ENCODE results near the gene TBXAS1. TPM values are rescaled to one million over a fixed set of nuclear protein-coding genes. Genes with fewer than 3 reads are reported as not detected.
"Not testable (repeated sequence)": the region's sequence is repeated elsewhere in the genome, so short reads cannot be mapped to it uniquely, and the experiment has no call there.

TBXAS1 gene
- polyA plus RNA-seq, 6 donors from 2014 or later = 0.57 to 4.2 (median 2.5) TPM

DNA sequence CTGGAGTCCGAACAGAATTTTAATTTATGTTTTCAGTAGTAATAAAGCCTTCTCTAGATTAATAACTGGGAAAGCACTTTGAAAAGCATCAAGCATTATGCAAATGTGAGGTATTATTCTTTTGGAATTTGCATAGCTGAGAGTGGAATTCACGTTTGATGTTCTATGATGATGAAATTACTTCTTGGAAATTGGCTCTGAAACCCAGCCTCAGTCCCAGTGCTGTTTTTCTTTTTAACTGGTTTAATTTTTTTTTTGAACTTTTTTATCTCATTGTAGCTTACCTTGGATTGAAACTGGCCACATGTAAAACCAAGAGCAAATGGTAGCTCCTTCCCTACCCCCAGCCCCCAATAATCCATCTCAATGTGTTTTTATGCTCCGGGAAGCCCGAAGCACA is 1.2 kb downstream of the TBXAS1 start:
- ATAC-seq (ENCODE audit: low read depth in 2 of 2) = no peak
- DNase-seq = no peak
- H3K4me3 Mint-ChIP-seq = peak overlapping the region in 3 of 8 donors; percentile 30 to 66 (median 63)
- no peaks in the 10 kb centered on the region for H3K27me3 Mint-ChIP-seq
- H3K4me1 Mint-ChIP-seq = peaks cover 27 to 40% (median 34%) of the 10 kb centered on the region in 3 donors
- peak overlapping the region in 3 of 6 donors; percentile 58 to 86 (median 71) for H3K27ac Mint-ChIP-seq
- peaks cover 5 to 20% (median 9%) of the 10 kb centered on the region in 7 donors for H3K9me3 Mint-ChIP-seq
- peaks cover 0 to 18% of the 10 kb centered on the region in 2 donors for H3K36me3 Mint-ChIP-seq

DNA sequence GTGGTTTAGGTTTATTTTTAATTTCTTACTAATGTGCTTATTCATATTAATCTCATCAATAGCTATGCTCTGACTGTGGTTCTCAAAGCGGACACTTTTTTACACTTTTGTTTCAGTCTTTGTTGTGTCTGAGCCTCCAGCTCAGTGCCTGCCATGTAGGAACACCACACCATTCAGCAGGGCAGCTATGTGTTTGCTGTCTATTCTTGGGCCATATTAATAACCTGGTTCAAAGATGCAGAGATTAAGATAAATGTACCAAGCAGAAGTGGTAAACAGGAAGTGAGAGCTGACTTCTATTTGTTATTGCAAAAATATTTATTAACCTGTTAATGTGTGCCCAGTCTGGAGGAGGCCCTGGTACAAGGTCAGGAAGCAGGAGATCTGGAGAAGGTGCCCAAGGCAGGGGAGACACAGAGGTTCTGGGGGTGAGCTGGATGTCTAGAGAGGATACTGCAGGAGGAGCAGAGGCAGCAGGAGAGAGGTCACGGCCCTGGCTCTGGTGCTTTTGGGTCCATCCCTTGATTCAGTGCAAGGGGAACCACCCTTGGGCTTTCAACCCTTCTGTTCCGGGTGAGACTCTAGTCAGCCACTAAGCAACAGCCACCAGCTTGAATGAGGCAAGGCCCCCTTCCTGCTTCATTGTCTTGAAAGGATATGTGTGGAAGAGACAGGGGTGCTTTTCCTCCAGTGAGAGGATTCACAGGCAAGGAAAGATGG is 1.9 kb downstream of the TBXAS1 start:
- DNase-seq = no peak

DNA sequence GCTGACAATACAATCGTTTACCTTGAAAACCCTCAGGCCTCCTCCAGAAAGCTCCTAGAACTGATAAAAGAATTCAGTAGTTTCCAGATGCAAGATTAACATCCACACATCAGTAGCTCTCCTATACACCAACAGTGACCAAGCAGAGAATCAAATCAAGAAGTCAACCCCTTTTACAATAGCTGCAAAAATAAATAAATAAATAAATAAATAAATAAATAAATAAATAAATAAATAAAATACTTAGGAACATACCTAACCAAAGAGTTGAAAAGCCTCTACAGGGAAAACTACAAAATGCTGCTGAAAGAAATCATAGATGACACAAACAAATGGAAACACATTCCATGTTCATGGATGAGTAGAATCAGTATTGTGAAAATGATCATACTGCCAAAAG is 6.8 kb downstream of the TBXAS1 start:
- not testable (repeated sequence) for DNase-seq; ATAC-seq (ENCODE audit: low read depth in 2 of 2); H3K27ac Mint-ChIP-seq; H3K4me3 Mint-ChIP-seq; H3K4me1 Mint-ChIP-seq; H3K27me3 Mint-ChIP-seq
- Mint-ChIP-seq H3K36me3 (peaks cover 0 to 30% of the 10 kb centered on the region in 2 donors), H3K9me3 (peaks cover 5 to 36% (median 13%) of the 10 kb centered on the region in 7 donors)

More for the DNA sequence above, 1.9 kb downstream of the TBXAS1 start:
- H3K4me3 Mint-ChIP-seq = peak overlapping the region in 5 of 8 donors; percentile 16 to 69 (median 53)
- peaks cover 27 to 40% (median 34%) of the 10 kb centered on the region in 3 donors for H3K4me1 Mint-ChIP-seq
- peak; percentile 15 to 31 for ATAC-seq (ENCODE audit: low read depth in 2 of 2)
- H3K27ac Mint-ChIP-seq = peak overlapping the region in 5 of 6 donors; percentile 8 to 86 (median 76)
- H3K9me3 Mint-ChIP-seq = peaks cover 5 to 26% (median 9%) of the 10 kb centered on the region in 7 donors
- H3K27me3 Mint-ChIP-seq = no peaks in the 10 kb centered on the region
- H3K36me3 Mint-ChIP-seq = peaks cover 0 to 18% of the 10 kb centered on the region in 2 donors

DNA sequence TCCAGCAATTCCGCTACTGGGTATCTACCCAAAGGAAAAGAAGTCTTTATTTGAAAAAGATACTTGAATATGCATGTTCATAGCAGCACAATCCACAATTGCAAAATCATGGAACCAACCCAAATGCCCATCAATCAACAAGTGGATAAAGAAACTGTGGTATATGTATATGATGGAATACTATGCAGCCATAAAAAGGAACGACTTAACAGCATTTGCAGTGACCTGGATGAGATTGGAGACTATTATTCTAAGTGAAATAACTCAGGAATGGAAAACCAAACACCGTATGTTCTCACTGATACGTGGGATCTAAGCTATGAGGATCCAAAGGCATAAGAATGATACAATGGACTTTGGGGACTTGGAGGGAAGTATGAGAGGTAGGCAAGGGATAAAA is 8.2 kb downstream of the TBXAS1 start:
- not testable (repeated sequence) for H3K4me1 Mint-ChIP-seq; H3K27ac Mint-ChIP-seq; DNase-seq; H3K4me3 Mint-ChIP-seq; H3K27me3 Mint-ChIP-seq; ATAC-seq (ENCODE audit: low read depth in 2 of 2)
- Mint-ChIP-seq H3K9me3 (peaks cover 5 to 36% (median 13%) of the 10 kb centered on the region in 7 donors), H3K36me3 (peaks cover 0 to 30% of the 10 kb centered on the region in 2 donors)

DNA sequence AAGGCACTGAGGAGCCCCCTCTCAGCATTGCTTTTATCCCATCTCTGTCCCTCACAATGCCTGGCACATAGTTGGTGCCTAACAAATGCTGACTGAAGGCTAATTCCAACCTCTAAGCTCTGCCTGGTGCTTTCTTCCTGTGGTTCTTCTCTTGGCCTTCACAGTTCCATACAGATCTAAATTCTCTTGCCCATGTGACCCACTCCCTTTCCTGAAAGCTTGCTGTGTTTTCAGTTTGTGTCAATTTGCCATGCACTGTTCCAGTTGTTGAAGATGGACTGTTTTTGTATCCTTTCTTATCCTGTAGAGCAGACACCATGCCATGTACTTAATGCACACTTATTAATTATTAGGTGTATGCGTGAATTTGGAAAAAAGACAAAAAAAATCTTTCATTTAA is 9.2 kb downstream of the TBXAS1 start:
- Mint-ChIP-seq H3K36me3 (peaks cover 0 to 21% of the 10 kb centered on the region in 2 donors), H3K4me1 (peaks cover 11 to 12% (median 12%) of the 10 kb centered on the region in 3 donors), H3K4me3 (no peak overlapping the region), H3K27ac (no peak overlapping the region), H3K9me3 (peaks cover 5 to 30% (median 8%) of the 10 kb centered on the region in 7 donors), H3K27me3 (no peaks in the 10 kb centered on the region)
- DNase-seq (no peak), ATAC-seq (ENCODE audit: low read depth in 2 of 2) (no peak)

DNA sequence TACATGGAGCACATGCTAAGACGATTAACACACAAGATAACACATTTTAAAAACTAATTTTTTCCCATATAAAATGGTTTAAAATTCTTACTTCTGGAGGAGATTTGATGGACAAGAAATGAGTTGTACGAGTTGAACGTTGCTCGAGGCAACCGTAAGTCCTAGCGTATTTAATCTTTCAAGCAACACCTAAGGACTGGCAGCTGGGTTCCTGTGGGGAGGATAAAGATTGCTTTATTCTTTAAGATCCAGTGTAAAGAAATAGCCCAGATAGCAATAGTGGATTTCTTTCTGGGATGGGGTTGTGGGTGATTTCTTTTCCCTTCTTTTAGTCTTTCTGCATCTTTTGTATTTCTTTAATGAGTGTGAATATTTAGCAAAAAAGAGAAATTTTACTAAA is 9.8 kb downstream of the TBXAS1 start:
- H3K9me3 Mint-ChIP-seq = peaks cover 4 to 25% (median 8%) of the 10 kb centered on the region in 7 donors
- no peaks in the 10 kb centered on the region for H3K27me3 Mint-ChIP-seq
- DNase-seq (no peak), ATAC-seq (ENCODE audit: low read depth in 2 of 2) (no peak)
- peak overlapping the region in 1 of 6 donors; percentile 34 for H3K27ac Mint-ChIP-seq
- H3K36me3 Mint-ChIP-seq = peaks cover 0 to 19% of the 10 kb centered on the region in 2 donors
- H3K4me1 Mint-ChIP-seq = peaks cover 11 to 12% (median 12%) of the 10 kb centered on the region in 3 donors
- H3K4me3 Mint-ChIP-seq = no peak overlapping the region

DNA sequence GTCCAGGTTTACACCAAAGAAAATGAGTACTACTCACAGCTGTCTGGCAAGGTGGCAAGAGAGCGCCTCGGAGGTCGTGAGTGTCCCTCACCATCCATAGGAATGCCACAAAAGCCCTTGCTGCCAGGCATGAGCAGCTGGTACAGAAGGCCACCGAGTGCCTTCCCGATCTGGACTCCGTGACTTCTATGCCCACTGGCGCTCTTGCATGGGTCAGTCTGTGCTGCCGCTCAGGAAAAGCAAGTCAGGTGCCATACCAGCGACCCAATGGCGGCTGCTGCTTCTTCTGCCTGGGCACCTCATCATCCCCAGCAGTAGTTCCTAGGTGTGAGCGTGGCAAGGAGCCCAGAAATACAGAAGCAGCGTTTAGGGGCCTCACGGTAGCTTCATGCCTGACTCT is 11.7 kb downstream of the TBXAS1 start:
- Mint-ChIP-seq H3K27me3 (no peaks in the 10 kb centered on the region), H3K36me3 (peaks cover 0 to 12% of the 10 kb centered on the region in 2 donors), H3K9me3 (peaks cover 0 to 12% (median 3%) of the 10 kb centered on the region in 7 donors), H3K4me1 (peaks cover 11 to 12% (median 12%) of the 10 kb centered on the region in 3 donors), H3K4me3 (no peak overlapping the region), H3K27ac (no peak overlapping the region)
- DNase-seq = no peak
- ATAC-seq (ENCODE audit: low read depth in 2 of 2) = no peak

DNA sequence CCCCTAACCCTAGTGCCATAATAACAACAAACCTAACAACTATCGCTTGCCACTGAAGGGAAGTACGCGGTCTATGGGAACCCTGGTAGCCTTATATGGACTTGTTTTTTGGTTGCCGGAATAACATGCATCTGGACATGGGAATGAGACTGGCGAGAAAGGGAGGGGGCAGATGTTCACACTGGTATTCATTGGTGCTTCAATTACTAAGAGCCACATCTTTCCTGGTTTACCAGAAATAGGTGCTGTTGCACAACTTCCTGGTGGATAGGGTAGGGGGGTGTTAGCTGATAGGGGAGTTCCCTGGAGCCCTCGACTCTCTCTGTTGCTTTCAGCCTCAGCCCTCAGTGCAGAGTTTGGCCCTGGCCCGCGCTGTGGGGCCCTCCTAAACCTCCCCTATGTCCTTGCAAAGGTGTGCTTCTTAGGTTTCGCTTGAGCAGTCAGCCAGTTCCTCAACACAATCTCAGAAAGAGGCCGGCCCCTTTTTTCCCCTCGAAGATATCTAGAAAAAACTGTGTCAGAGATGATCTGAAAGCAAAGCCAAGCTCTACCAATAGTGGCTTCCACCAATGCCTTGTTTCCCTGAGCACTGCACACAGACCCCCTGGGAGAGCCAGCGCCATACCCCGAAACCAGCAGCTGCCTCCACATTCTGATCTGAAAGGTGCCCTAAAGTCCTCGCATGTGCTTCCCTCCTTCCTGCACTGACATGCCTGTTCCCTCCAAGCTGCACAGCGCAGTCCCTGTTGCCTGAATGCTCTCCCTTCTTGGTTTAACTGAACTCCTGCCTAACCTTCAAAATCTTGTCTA is 13.5 kb downstream of the TBXAS1 start:
- Mint-ChIP-seq H3K9me3 (peaks cover 0 to 3% (median 0%) of the 10 kb centered on the region in 7 donors), H3K36me3 (no peaks in the 10 kb centered on the region), H3K27ac (peak overlapping the region in 2 of 6 donors; percentile 31 to 75), H3K4me3 (peak overlapping the region in 3 of 8 donors; percentile 4 to 74 (median 33)), H3K4me1 (peaks cover 11 to 12% (median 12%) of the 10 kb centered on the region in 3 donors), H3K27me3 (peaks cover 0 to 4% (median 0%) of the 10 kb centered on the region in 3 donors)
- DNase-seq (no peak), ATAC-seq (ENCODE audit: low read depth in 2 of 2) (peak; percentile 32 to 66)

DNA sequence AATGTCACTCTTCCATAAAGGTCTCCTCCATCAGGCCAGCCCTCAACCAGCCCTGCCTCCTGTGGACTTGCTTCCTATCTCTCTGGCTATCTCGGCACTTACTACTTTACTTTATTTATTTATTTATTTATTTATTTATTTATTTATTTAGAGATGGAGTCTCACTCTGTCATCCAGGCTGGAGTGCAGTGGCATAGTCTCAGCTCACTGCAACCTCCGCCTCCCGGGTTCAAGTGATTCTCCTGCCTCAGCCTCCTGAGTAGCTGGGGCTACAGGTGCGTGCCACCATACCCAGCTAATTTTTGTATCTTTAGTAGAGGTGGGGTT is 14.1 kb downstream of the TBXAS1 start:
- H3K27ac Mint-ChIP-seq = peak overlapping the region in 1 of 6 donors; percentile 75

DNA sequence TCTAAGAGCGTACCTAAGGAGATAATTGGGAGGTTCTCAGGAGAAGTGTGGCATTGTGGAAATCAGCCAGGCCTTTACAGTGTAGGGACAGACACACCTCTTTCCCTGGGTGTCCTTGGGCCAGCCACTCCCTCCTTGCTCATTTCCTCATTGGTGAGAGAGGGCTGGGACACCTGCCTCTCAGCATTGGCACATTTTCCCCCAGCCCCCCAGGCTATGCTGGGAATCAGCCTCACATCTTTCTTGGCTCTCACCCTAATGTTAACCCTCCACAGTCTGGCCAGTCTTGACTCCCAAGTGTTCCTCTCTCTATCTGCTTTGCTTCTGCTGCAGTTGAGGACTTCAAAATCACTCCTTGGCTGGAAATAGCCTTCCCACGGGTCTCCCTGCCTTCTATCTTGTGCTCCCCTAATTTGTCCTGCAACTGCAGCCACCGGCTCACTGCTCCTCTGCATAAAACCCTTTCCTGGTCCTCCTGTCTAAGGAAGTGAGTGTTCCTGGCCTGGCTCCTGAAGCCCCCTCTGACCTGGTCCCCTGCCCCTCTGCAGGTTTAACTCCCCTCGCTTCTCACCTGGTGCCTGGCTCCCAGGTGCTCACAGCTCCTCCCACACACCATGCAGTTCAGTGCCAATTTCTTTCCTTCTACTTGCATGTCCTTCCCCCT is 15.8 kb downstream of the TBXAS1 start:
- ATAC-seq (ENCODE audit: low read depth in 2 of 2) (no peak), DNase-seq (no peak)
- Mint-ChIP-seq H3K4me1 (peaks cover 11 to 12% (median 12%) of the 10 kb centered on the region in 3 donors), H3K4me3 (no peak overlapping the region), H3K36me3 (no peaks in the 10 kb centered on the region), H3K9me3 (peaks cover 0 to 4% (median 0%) of the 10 kb centered on the region in 7 donors), H3K27me3 (peaks cover 0 to 4% (median 0%) of the 10 kb centered on the region in 3 donors), H3K27ac (peak overlapping the region in 3 of 6 donors; percentile 21 to 81 (median 54))

More for the DNA sequence above, 14.1 kb downstream of the TBXAS1 start:
- H3K9me3 Mint-ChIP-seq; H3K36me3 Mint-ChIP-seq; H3K27me3 Mint-ChIP-seq; DNase-seq; ATAC-seq (ENCODE audit: low read depth in 2 of 2): not testable (repeated sequence)
- H3K4me3 Mint-ChIP-seq = peak overlapping the region in 2 of 8 donors; percentile 4 to 74
- peaks cover 11 to 12% (median 12%) of the 10 kb centered on the region in 3 donors for H3K4me1 Mint-ChIP-seq

DNA sequence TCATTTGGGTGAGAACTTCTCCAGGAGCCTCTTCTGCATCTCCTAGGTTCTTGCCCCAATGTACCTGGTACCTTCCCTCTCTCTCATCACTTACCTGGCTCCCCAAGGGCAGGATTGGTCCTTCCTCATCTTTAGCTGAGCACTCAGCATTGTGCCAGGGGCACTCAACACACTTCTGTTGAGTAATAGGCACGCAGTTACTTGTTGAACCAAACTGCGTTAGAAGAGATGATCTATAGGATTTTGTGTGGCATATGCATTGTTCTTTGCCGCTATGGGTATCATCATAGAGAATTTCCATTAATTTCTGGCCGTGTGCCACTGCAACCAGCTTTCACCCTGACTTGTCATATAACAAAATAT is 16.4 kb downstream of the TBXAS1 start:
- H3K4me1 Mint-ChIP-seq = peaks cover 11 to 12% (median 12%) of the 10 kb centered on the region in 3 donors
- H3K27me3 Mint-ChIP-seq = peaks cover 0 to 4% (median 0%) of the 10 kb centered on the region in 3 donors
- no peak for DNase-seq
- H3K4me3 Mint-ChIP-seq = no peak overlapping the region
- H3K36me3 Mint-ChIP-seq = no peaks in the 10 kb centered on the region
- H3K9me3 Mint-ChIP-seq = peaks cover 0 to 4% (median 0%) of the 10 kb centered on the region in 7 donors
- ATAC-seq (ENCODE audit: low read depth in 2 of 2) = no peak
- no peak overlapping the region for H3K27ac Mint-ChIP-seq

DNA sequence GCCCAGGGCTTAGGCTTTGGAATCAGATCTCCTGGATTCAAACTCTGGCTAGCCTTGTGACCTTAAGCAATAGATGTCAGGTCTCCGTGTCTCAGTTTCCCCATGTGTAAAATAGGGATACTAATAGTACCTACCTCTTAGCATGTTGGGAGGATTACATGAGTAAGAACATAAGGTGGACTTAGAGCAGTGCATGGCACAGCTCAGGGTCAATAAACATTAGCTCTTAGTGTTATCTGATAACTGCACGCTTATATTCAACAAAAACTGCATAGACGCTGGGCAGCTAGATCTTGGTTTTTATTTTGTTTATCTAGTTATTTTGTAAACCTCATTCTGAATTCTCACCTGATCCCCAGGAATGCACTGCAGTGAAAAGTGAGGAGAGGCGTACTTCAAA is 17.2 kb downstream of the TBXAS1 start:
- H3K27me3 Mint-ChIP-seq = peaks cover 0 to 4% (median 0%) of the 10 kb centered on the region in 3 donors
- ATAC-seq (ENCODE audit: low read depth in 2 of 2) = no peak
- H3K4me1 Mint-ChIP-seq = peaks cover 11 to 12% (median 12%) of the 10 kb centered on the region in 3 donors
- no peak for DNase-seq
- H3K4me3 Mint-ChIP-seq = no peak overlapping the region
- H3K36me3 Mint-ChIP-seq = no peaks in the 10 kb centered on the region
- peaks cover 0 to 4% (median 0%) of the 10 kb centered on the region in 7 donors for H3K9me3 Mint-ChIP-seq
- H3K27ac Mint-ChIP-seq = no peak overlapping the region

DNA sequence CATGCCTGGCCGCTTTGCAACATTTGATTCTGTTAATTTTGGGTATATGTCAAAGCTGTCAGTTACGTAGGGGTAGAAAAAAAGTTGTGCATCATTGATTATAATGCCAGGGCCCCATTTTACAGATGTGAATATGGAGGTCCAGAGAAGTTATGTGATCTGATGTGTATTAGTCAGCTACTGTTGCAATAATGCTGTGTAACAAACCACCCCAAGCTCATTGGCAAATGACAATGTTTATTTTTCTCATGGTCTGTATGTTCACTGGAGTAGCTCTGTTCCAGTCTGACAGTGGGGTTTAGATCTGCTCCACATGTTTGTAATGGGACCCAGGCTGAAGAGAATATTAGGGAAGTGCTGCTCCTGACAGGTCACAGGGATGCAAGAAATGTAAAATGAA is 19.2 kb downstream of the TBXAS1 start:
- no peak for DNase-seq
- Mint-ChIP-seq H3K27ac (no peak overlapping the region), H3K9me3 (peaks cover 0 to 4% (median 0%) of the 10 kb centered on the region in 7 donors), H3K4me3 (no peak overlapping the region), H3K36me3 (no peaks in the 10 kb centered on the region), H3K4me1 (peaks cover 0 to under 1% (median 0%) of the 10 kb centered on the region in 3 donors), H3K27me3 (peaks cover 0 to 4% (median 0%) of the 10 kb centered on the region in 3 donors)
- ATAC-seq (ENCODE audit: low read depth in 2 of 2) = no peak

All from naive B cell (primary cell).